ENCODE data around the gene RTL10. TPM values are rescaled to one million over a fixed set of nuclear protein-coding genes. Genes with fewer than 3 reads are reported as not detected.
A peak's percentile ranks its signal among the peaks of the same experiment; 100 is the strongest.

The RTL10 gene
- total RNA-seq, 3 donors from 2014 or later = 10.1 to 12.2 (median 11.9) TPM

DNA sequence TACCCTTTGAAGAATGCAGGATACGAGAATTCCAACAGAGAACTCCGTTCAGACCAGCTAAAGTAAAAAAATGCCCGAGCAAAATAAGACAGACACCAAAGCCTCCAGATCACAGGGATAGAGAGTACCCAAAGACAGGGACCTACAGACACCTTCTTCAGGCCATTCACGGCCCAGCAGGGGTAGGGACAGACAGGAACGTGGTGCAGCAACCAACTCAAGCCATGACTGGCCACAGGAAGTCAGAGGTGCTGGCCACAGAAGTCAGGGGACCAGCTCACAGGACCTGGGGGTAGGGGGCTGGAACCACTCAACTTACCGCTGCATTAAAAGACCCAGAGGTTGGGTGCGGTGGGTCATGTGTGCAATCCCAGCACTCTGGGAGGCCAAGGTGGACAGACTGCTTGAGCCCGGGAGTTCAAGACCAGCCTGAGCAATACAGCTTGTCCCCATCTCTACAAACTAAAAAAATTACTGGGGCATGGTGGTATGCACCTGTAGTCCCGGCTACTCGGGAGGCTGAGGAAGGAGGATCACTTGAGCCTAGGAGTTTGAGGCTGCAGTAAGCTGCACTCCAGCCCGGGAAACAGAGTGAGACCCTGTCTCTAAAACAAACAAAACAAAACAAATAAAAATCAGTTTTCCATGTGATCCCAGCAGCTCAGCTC, 47.0 kb upstream of the RTL10 start:
- Histone ChIP-seq H3K9me3 (no peaks in the 10 kb centered on the region), H3K4me3 (no peak overlapping the region), H3K4me1 (ENCODE audit: low read depth) (peaks cover 4% of the 10 kb centered on the region), H3K36me3 (ENCODE audit: low read depth) (no peaks in the 10 kb centered on the region)
- TF ChIP-seq, protein P1, sequence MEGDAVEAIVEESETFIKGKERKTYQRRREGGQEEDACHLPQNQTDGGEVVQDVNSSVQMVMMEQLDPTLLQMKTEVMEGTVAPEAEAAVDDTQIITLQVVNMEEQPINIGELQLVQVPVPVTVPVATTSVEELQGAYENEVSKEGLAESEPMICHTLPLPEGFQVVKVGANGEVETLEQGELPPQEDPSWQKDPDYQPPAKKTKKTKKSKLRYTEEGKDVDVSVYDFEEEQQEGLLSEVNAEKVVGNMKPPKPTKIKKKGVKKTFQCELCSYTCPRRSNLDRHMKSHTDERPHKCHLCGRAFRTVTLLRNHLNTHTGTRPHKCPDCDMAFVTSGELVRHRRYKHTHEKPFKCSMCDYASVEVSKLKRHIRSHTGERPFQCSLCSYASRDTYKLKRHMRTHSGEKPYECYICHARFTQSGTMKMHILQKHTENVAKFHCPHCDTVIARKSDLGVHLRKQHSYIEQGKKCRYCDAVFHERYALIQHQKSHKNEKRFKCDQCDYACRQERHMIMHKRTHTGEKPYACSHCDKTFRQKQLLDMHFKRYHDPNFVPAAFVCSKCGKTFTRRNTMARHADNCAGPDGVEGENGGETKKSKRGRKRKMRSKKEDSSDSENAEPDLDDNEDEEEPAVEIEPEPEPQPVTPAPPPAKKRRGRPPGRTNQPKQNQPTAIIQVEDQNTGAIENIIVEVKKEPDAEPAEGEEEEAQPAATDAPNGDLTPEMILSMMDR (IDR thresholded peaks at IDR 0.05) = no peak
- ATAC-seq = no peak
- DNase-seq = no peak
- intact Hi-C loops (cut with DNase I, micrococcal nuclease) = no loop called here

DNA sequence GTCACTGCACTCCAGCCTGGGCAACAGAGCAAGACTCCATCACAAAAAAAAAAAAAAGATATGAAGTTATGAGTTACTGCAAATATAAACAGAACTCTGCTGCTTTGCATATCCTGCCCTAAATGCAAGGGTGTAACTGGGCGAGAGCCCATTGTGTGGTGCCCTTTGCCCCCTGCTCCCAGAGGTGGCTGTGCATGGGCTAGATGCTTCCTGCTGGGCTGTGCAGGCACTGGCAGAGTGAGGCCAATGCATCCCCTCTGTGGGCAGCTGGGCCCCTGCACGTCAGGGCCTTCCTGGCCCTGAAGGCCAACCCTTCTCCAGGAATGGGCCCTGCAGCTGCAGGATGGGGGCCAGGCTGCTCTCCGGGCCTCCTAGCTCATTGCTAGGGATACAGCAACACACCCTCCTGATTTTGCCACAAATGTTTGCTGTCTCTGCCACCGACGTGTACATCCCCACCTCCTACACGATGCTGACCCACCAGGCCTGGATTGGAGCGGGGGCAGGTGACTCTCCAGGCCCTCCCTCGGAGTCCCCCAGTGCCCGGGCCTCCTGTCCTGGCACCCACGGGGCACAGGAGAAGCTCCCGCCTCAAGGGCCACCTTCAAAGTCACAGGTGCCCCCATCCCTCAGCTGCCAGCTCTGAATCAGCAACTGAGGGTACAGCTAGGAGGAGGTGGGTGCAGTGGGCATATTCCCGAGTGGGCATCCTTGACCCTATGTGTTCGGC, 46.2 kb upstream of the RTL10 start:
- peak; percentile 77 to 79 (median 77) for DNase-seq
- peak; percentile 97 for ATAC-seq
- H3K4me3 ChIP-seq = no peak overlapping the region
- peaks cover 4% of the 10 kb centered on the region for H3K4me1 ChIP-seq (ENCODE audit: low read depth)
- intact Hi-C loops (cut with DNase I, micrococcal nuclease) = no loop called here
- H3K36me3 ChIP-seq (ENCODE audit: low read depth) = no peaks in the 10 kb centered on the region
- no peaks in the 10 kb centered on the region for H3K9me3 ChIP-seq
- TF ChIP-seq, protein P1 (IDR thresholded peaks at IDR 0.05) = no peak

DNA sequence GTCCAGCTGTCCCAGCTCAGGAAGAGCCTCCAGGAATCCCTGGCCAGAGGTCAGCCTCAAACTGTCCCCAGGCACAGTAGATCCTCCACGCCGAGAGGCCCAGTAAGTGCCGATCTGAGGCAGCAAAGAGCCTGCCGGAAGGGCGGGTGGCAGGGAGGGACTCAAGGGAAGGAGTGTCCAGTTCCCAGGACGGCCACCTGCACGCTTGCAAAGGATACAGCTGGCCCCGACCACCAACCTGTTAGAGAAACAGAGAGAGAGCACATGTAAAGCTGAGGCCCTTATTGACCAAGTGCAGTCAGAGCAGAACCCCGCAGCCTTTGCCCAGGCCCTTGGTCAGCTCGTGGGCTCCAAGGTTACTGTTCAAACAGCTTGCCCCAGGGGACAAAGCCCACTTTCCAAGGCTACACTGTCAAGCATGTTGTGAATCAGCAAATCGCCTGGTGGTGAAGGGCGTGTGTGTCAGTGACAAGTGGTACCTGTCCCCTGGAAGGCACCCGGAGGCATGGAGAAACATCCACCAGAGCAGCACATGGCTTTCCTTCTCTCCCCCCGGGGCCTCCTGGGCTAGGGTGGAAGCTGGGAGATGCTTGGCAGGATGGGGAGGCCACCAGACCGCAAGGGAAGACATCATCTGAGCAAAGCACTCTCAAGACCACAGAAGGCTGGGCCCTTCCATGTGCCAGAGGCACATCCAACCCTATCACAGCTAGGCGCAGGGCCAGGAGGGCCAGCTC, 44.3 kb upstream of the RTL10 start:
- no peak for ATAC-seq

GRCh38 chr22:19898145-19898544, 43.5 kb upstream of the RTL10 start:
- Histone ChIP-seq H3K9me3 (no peaks in the 10 kb centered on the region), H3K4me3 (no peak overlapping the region), H3K4me1 (ENCODE audit: low read depth) (peaks cover 4% of the 10 kb centered on the region), H3K36me3 (ENCODE audit: low read depth) (no peaks in the 10 kb centered on the region)
- no peak for DNase-seq
- no peak for ATAC-seq
- TF ChIP-seq, protein P1 (IDR thresholded peaks at IDR 0.05) = no peak
- intact Hi-C loops (cut with DNase I, micrococcal nuclease) = no loop called here

More for the DNA sequence above, 44.3 kb upstream of the RTL10 start:
- no peak for DNase-seq
- intact Hi-C loops (cut with DNase I, micrococcal nuclease) = no loop called here
- TF ChIP-seq, protein P1 (IDR thresholded peaks at IDR 0.05) = no peak
- Histone ChIP-seq H3K36me3 (ENCODE audit: low read depth) (no peaks in the 10 kb centered on the region), H3K4me3 (no peak overlapping the region), H3K9me3 (no peaks in the 10 kb centered on the region), H3K4me1 (ENCODE audit: low read depth) (peaks cover 4% of the 10 kb centered on the region)

GRCh38 chr22:19897726-19898125, 43.1 kb upstream of the RTL10 start:
- Histone ChIP-seq H3K36me3 (ENCODE audit: low read depth) (no peaks in the 10 kb centered on the region), H3K4me1 (ENCODE audit: low read depth) (peaks cover 4% of the 10 kb centered on the region), H3K9me3 (no peaks in the 10 kb centered on the region), H3K4me3 (no peak overlapping the region)
- TF ChIP-seq, protein P1 (IDR thresholded peaks at IDR 0.05) = no peak
- no peak for ATAC-seq
- intact Hi-C loops (cut with DNase I, micrococcal nuclease) = no loop called here
- no peak for DNase-seq
